GM18951 (cell line): Measurements from ENCODE around the gene COTL1.

Experiments
- POLR2A ChIP-seq: IDR thresholded peaks from 4 replicates; pipeline ENCODE4 v1.6.1; 2011; ENCODE audit warnings: mild to moderate bottlenecking; ENCODE audit not compliant: insufficient read length, insufficient read depth; ENCODE audit errors: extremely low read depth
- in situ Hi-C: fragments of 300-500 bp; cut with MboI; formaldehyde crosslinking; loops from one replicate; pipeline ENCODE4 v1.12.0; 2022; ENCODE audit warnings: low sequenced_read_pairs, mixed read lengths, inconsistent platforms; ENCODE audit not compliant: unreplicated experiment

The COTL1 gene

DNA sequence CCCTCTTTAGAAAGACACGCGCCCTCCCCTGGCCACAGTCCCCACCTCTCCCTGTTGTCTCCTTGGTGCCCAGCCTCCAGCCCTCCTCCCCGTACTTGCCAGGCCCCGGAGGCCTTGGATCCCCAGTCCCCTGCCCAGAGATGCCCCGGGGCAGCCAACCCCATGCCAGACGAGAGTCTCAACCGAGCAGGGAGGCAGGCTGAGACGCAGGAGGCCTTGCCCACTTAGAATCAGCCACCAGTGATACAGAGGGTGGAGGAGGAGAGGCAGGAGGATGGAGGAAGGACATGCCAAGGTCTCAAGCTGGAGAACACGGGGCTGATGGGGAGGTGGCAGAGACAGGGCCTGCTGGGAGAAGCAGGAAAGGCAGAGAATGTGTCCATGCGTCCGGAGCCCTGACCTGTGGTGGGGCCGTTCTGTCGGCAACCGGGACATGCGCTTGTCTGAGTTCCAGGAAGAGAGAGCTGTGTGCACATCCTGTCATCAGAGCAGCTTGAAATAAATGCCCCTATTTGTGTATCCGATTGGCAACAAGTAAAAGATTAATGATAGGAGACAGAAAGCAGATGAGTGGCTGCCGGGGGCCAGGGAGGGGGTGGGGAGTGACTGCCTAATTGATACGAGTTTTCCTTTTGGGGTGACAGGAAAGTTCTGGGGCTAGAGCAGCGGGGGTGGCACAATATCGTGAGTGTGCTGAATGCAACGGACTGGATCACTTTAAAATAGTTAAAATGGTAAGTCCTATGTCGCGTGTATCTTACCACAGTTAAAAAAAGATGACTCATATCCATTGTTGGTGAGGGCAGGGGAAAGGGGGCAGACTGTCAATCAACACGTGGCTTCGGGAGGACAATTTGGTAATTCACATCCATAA lies 68.7 kb downstream of the COTL1 start:
- in situ Hi-C loops: no loop called here
- peak; percentile 23 for TF ChIP-seq POLR2A

DNA sequence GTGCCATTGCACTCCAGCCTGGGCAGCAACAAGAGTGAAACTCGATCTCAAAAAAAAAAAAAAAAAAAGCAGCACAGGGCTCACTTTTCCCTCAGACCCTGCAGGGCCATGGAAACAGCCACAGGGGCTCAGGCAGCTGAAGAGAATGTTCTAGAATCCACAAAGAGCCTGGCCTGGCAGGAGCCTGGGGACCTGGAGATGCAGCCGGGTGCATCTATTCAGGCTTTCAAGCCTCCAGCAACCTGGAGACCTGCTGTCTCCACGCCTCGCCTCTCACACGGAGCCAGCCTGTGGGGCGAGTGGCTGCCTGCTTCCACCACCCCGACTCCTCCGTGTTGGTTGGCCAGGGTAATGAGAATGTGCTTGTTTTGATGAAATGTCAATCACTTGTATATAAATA lies 69.4 kb downstream of the COTL1 start:
- in situ Hi-C loops: no loop called here
- TF ChIP-seq POLR2A: no peak

DNA sequence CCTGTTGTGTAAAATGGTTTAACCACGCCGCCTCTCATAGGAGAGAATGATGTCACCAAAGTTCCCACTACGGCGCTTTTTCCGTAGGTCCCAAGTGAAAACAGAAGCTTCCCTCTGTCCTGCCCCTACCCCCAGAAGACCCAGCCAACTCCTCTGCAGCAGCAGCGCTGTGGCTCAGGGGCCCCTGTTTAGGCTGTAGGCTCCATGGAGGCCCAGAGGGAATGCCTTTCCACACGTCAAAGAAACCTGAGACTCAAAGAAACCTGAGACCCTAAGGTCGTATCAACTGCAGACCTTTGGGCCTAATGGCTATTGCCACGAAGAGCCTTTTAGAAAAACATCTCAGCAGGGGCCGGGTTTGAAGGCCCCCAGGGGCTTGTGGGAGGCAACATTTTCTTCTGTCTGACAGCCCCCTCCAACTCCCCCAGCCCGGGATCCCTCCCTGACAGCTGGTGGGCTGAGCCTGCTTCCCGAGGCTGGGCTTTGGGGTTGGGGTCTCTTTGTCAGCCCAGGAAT lies 70.3 kb downstream of the COTL1 start:
- in situ Hi-C loops: no loop called here
- TF ChIP-seq POLR2A: no peak

DNA sequence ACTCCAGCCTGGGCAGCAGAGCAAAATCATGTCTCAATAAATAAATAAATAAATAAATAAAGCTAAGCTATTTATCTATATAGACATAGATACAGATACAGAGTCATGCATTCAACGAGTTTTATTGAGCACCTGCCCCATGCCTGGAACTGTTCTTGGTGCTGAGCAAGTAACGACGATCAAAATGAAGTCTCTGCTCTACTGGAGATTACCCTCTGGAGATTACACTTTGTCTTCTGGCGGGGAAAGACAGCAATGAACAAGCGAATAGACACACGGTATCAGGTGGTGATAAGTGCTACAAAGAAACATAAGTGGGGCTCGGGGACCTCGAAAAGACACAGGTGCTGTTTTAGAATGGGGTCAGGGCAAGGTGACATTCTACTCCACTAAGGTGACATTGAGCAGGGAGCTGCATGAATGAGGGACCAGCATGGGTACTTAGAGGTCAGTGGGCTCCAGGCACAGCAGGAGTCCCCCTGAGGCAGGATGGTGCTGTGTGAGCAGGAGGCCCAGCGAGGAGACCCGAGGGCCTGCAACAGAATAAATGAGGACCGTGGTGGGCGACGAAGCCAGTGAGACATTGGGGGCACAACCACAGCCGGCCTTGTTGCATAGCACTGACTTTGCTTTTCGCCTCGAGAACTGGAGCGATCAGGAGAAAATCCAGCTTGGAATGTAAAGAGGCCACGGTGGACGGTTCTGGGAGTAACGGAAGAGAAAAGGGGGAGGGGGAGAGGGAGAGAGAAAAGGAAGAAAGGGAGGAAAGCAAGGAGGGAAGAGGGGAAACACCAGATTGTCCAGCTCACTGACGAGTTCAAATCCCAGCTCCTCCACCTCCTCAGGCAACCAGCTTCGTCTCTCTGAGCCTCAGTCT lies 71.0 kb downstream of the COTL1 start:
- no peak for TF ChIP-seq POLR2A
- in situ Hi-C loops: no loop called here

DNA sequence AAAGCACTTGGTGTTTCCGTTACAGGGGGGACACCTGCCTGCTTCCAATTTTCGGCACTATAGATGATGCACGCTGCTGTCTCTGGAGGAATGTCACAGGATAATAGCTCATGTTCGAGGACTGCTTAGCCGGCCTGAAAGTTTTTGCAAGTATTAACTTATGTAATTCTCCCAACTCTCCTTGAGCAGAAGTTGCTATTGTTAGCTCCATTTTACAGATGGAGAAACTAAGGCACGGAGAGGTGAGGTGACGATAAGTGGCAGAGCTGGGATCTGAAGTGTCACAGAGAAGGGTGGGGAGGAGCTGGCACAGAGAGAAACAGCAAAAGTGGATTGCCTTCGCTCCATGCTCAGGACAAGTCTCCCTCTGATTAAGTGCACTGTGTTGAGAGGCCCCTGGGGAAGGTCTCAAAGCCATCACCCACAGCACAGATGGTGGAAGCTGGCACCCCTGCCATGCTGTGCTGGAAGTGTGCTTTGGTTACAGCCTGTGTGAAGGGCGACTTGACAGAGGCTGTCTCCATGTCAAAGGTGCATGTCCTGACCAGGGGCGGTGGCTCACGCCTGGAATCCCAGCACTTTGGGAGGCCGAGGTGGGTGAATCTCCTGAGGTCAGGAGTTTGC lies 72.7 kb downstream of the COTL1 start:
- in situ Hi-C loops: no loop called here
- no peak for TF ChIP-seq POLR2A

GRCh38 chr16:84544031-84544773 lies 73.7 kb downstream of the COTL1 start:
- no peak for TF ChIP-seq POLR2A
- in situ Hi-C loops: no loop called here

DNA sequence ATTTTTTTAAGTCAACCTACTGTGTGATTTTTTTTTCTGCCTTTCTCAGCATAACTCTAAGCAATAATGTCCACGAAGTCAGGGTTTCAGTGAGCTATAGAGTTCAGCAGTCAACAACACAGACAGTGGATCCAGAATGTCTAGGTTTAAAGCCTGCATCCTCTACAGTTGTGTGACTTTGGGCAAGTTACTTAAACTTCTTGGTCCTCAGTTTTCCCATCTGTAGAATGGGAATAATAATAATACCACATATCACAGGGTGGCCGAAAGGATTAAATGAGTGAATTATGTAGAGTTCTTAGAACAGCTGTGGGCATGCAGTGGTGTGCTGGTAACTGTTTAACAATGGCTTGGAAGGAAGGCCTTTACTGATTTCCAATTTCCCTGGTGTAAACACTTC lies 74.6 kb downstream of the COTL1 start:
- in situ Hi-C loops: no loop called here

DNA sequence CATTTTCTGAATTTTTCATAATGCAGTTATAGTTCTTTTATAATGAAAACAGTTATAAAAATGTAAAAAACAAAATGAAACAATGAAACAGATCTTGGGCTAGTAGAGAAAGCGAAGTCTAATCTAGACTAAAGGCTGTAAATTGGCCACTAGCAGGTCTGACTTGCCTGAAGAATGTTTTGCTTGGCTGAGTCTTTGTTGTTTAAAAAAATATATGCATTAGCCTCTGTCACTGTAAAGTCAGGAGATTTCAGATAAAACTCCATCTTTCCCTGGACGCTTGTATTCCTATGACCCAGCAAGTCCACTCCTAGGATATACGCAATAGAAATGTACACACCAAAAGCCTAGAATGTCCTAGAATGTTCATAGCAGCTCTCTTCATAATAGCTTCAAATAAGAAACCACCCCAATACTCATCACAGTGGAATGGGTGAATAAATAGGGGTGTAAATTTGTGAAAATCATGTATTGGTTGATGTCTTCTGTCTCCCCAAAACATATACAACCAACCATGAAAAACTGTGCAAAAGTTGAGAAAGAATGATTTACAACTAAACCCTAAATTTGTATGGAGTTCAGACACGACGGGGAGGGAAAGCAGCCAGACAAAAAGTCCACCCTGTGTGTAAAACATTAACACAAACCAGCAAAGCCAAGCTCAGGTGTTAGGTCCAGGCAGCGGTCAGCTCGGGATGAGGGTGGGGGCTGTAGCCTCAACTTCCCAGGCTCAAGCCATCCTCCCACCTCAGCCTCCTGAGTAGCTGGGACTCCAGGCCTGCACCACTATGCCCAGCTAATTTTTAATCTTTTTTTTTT lies 75.7 kb downstream of the COTL1 start:
- TF ChIP-seq POLR2A: no peak
- in situ Hi-C loops: no loop called here

More for the DNA sequence above, 74.6 kb downstream of the COTL1 start:
- no peak for TF ChIP-seq POLR2A

DNA sequence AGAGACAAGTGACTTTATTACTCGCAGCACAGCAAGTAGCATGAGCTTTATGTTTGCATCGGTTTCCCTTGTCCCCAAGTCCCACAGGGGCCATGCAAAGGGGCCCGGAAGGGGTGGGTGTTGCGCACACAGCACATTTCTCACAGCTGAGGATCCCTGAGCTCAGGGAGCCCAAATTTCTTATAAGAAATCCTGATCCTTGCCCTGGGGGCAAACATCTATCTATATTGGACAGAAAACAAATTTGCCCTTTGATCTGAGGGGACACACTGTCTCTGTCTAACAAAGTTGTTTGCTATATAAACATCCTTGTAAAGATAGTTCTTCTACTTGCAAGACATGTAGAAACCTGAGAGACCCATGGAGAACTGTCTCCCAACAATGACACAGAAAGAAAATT lies 77.7 kb downstream of the COTL1 start:
- in situ Hi-C loops: no loop called here
- TF ChIP-seq POLR2A: no peak

DNA sequence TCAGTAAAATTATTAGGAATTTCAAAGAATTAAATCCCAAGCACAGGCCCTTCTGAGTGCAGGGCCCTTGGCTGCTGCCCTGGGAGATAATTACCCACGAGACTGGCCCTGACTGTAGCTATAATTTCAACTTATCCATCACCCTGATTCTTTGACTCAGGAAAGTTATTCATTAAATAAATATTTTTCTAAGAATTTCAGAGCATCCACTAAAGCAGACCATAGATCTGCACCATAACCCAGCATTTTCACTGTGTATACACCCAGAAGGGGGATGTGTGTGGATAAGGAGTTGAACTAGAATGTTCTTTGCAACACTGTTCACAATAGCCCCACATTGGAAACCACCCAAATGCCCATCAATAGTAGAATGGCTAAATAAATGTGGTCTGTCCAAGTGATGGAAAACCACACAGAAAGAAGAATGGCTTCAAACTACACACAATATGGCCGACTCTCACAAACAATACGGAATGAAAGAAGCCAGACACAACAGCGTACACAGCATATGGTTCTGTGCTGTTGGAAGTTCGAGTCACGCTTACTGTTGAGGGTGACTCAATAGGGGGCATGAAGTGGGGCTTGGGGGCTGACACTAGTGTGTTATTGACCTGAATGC lies 79.5 kb downstream of the COTL1 start:
- in situ Hi-C loops: no loop called here
- TF ChIP-seq POLR2A: no peak

GRCh38 chr16:84537491-84538151 lies 80.3 kb downstream of the COTL1 start:
- no peak for TF ChIP-seq POLR2A
- in situ Hi-C loops: no loop called here

GRCh38 chr16:84535851-84536250 lies 82.0 kb downstream of the COTL1 start:
- TF ChIP-seq POLR2A: no peak
- in situ Hi-C loops: no loop called here
